A549 (cell line): ENCODE results near the gene UQCC2. TPM values are rescaled to one million over a fixed set of nuclear protein-coding genes. Genes with fewer than 3 reads are reported as not detected.

Experiments used
- ATAC-seq, 2 experiments: fragments of 200-7000 bp in 1 of 2; fragments of >200 bp in 1 of 2; cut with Nextera tagmentation in 1 of 2; cut with Tn5 transposase in 1 of 2; 3 replicates each; pipeline versions ENCODE4 v1.8.0 to v1.9.1; 2018 to 2020; ENCODE audit warnings: mild to moderate bottlenecking in 1 of 2, moderate library complexity in 1 of 2
- CTCF ChIA-PET: fragments of 300-600 bp; sonication (Branson Sonifier 250); formaldehyde crosslinking; extraction: SDS; loops from one replicate; lab custom pipeline; 2021; ENCODE audit warnings: antibody characterized with exemption, inconsistent platforms; lab: Yijun Ruan, JAX
- POLR2A ChIA-PET: fragments of 350-600 bp; formaldehyde crosslinking; extraction: SDS; loops from one replicate; lab custom pipeline; 2021; ENCODE audit warnings: antibody characterized with exemption, inconsistent platforms; lab: Yijun Ruan, JAX
- DNase-seq, 2 experiments: peaks; one replicate each; pipeline versions ENCODE4 v3.0.0 to v3.0.0-alpha.2; 2011 to 2016; ENCODE audit warnings: low read depth in 1 of 2, low spot score in 1 of 2
- FAIRE-seq: peaks from 2 replicates; lab custom pipeline; 2011; peaks lifted over from hg19 to GRCh38; lab: Jason Lieb, UNC
- H3K27ac ChIP-seq, 2 experiments: fragments of >200 bp; sonication (Bioruptor Twin); formaldehyde crosslinking; 3 replicates each; pipeline ENCODE4 v1.5.1; 2016 to 2017
- H3K4me1 ChIP-seq: fragments of >200 bp; sonication (Bioruptor Twin); formaldehyde crosslinking; 3 replicates; pipeline ENCODE4 v1.6.1; 2016
- H3K4me2 ChIP-seq: fragments of >200 bp; sonication (Bioruptor Twin); formaldehyde crosslinking; 3 replicates; pipeline ENCODE4 v1.6.1; 2016
- H3K4me3 ChIP-seq: fragments of >200 bp; sonication (Bioruptor Twin); formaldehyde crosslinking; 3 replicates; pipeline ENCODE4 v1.5.1; 2016
- H3K9me3 ChIP-seq: fragments of >200 bp; sonication (Bioruptor Twin); formaldehyde crosslinking; 3 replicates; pipeline ENCODE4 v1.6.1; 2016
- ATOH8 ChIP-seq: fragments of 250-450 bp; sonication (Bioruptor Pico); IDR thresholded peaks from 2 replicates; pipeline ENCODE4 v1.5.0; 2020; ENCODE audit warnings: low read depth, mild to moderate bottlenecking, moderate library complexity
- E2F6 ChIP-seq: IDR thresholded peaks from 2 replicates; pipeline ENCODE4 v1.6.1; 2012; ENCODE audit warnings: low read depth, borderline replicate concordance
- EHMT2 ChIP-seq: fragments of 200-600 bp; sonication (generic); IDR thresholded peaks from 2 replicates; pipeline ENCODE4 v1.6.1; 2016; ENCODE audit warnings: antibody characterized with exemption, low read depth, mild to moderate bottlenecking, moderate library complexity
- ELK1 ChIP-seq: fragments of 150-350 bp; IDR thresholded peaks from 2 replicates; pipeline ENCODE4 v1.6.1; 2014; ENCODE audit warnings: low read depth, mild to moderate bottlenecking, low read length
- ESRRA ChIP-seq: fragments of 150-350 bp; IDR thresholded peaks from 2 replicates; pipeline ENCODE4 v1.6.1; 2014; ENCODE audit warnings: mild to moderate bottlenecking, low read length, borderline replicate concordance
- FOXS1 ChIP-seq: fragments of 250-450 bp; sonication (Bioruptor Pico); IDR thresholded peaks from 2 replicates; pipeline ENCODE4 v1.5.0; 2020; ENCODE audit warnings: mild to moderate bottlenecking, moderate library complexity
- GATA3 ChIP-seq: IDR thresholded peaks from 2 replicates; pipeline ENCODE4 v1.6.1; 2012; ENCODE audit warnings: borderline replicate concordance
- HES2 ChIP-seq: fragments of >200 bp; sonication (Bioruptor Twin); formaldehyde crosslinking; IDR thresholded peaks from 2 replicates; pipeline ENCODE4 v1.6.1; 2016
- HOXA7 ChIP-seq: fragments of 250-450 bp; sonication (Bioruptor Pico); IDR thresholded peaks from 2 replicates; pipeline ENCODE4 v1.5.0; 2020; ENCODE audit warnings: mild to moderate bottlenecking, moderate library complexity
- HOXB13 ChIP-seq: fragments of 250-450 bp; sonication (Bioruptor Pico); IDR thresholded peaks from 2 replicates; pipeline ENCODE4 v1.5.0; 2020; ENCODE audit warnings: low read depth, mild to moderate bottlenecking, moderate library complexity
- JUN ChIP-seq, 2 experiments: fragments of >200 bp; sonication (Bioruptor Twin); formaldehyde crosslinking; IDR thresholded peaks; 2 replicates in 1 of 2; 3 replicates in 1 of 2; pipeline ENCODE4 v1.6.1; 2016 to 2017
- JUNB ChIP-seq: fragments of >200 bp; sonication (Bioruptor Twin); formaldehyde crosslinking; IDR thresholded peaks from 2 replicates; pipeline ENCODE4 v1.6.1; 2016
- KDM5A ChIP-seq: fragments of 200-600 bp; sonication (generic); IDR thresholded peaks from 2 replicates; pipeline ENCODE4 v1.6.1; 2016; ENCODE audit warnings: antibody characterized with exemption, mild to moderate bottlenecking
- MAZ ChIP-seq: fragments of 150-350 bp; IDR thresholded peaks from 2 replicates; pipeline ENCODE4 v1.6.1; 2014; ENCODE audit warnings: antibody characterized with exemption, low read depth, low read length, borderline replicate concordance
- MYC ChIP-seq: IDR thresholded peaks from 2 replicates; pipeline ENCODE4 v1.6.1; 2012; ENCODE audit warnings: mild to moderate bottlenecking, inconsistent platforms, low read length, improper control_type of control experiment, borderline replicate concordance
- PBX3 ChIP-seq: IDR thresholded peaks from 2 replicates; pipeline ENCODE4 v1.6.1; 2012
- POLR2A ChIP-seq: IDR thresholded peaks from 2 replicates; pipeline ENCODE4 v1.6.1; 2012; ENCODE audit warnings: mild to moderate bottlenecking, low read length
- SMC3 ChIP-seq: fragments of >200 bp; sonication (Bioruptor Twin); formaldehyde crosslinking; IDR thresholded peaks from 3 replicates; pipeline ENCODE4 v1.6.1; 2018; ENCODE audit warnings: inconsistent platforms
- TP53 ChIP-seq: fragments of 250-450 bp; sonication (Bioruptor Pico); IDR thresholded peaks from 2 replicates; pipeline ENCODE4 v1.5.0; 2021; ENCODE audit warnings: mild to moderate bottlenecking, moderate library complexity
- ZNF302 ChIP-seq: fragments of 250-450 bp; sonication (Bioruptor Pico); IDR thresholded peaks from 2 replicates; pipeline ENCODE4 v1.9.0; 2021; ENCODE audit warnings: inconsistent platforms, mild to moderate bottlenecking, moderate library complexity
- WGBS: methylation state at CpG from one replicate; pipeline ENCODE4 v1.1.6; 2017; ENCODE audit errors: missing lambda C conversion rate; 5-methylcytosine and 5-hydroxymethylcytosine counted together
- polyA plus RNA-seq, 4 experiments: library from polyadenylated mRNA; depleted of rRNA in 3 of 4; stranded (reverse); fragments of >200 nt; fragmentation: RNase III in 1 of 4; extraction: RNeasy Plus Mini Kit Qiagen cat#74134 plus additional on column Dnase treatment in 1 of 4; gene quantifications; 2 replicates in 3 of 4; 3 replicates in 1 of 4; pipeline ENCODE4 v1.2.3, GENCODE V29; 2011 to 2017
- TF ChIP-seq, protein P1 (sequence below): fragments of 200-600 bp; sonication (generic); IDR thresholded peaks from 2 replicates; pipeline ENCODE4 v1.6.1; 2016; ENCODE audit warnings: antibody characterized with exemption, mild to moderate bottlenecking, moderate library complexity
- TF ChIP-seq, protein P2 (sequence below): IDR thresholded peaks from 2 replicates; pipeline ENCODE4 v1.6.1; 2012

The UQCC2 gene
- polyA plus RNA-seq, 2 of the 4 experiments (the other 2 are of a cell fraction) = 65.5 to 82.0 TPM

DNA sequence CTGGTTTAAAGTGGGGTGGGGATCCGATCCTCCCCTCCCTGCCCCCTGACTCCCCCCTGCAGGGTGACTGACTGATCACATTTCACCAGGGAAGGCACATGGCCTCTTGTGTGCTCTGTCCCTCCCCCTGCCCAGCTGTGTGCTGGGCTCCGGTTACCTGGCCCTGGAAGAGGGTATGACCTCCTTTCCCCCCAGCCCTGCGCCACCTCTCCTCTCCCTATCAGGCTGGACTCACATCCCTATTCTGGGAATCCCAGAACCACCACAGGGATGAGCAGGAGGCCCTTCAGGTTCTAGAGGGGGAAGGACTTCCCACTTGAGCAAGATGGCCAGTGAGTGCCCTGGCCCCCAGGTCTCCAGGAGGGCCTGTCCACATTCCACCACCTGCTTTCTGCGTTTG is 37.3 kb upstream of the UQCC2 start:
- TF ChIP-seq ELK1 = no peak
- TF ChIP-seq HES2 = no peak
- no peak for TF ChIP-seq FOXS1 (CRISPR knock-in tag)
- no peak for TF ChIP-seq MAZ
- TF ChIP-seq HOXB13 (CRISPR knock-in tag) = no peak
- no peak for TF ChIP-seq JUN (IDR thresholded peaks at IDR 0.05)
- H3K4me1 ChIP-seq = peaks cover 27% of the 10 kb centered on the region
- 79% methylated on average over 4 of the region's 4 CpGs for WGBS
- no peak overlapping the region; a peak in 1 of 6 replicates for H3K27ac ChIP-seq
- FAIRE-seq (no peak), ATAC-seq (no peak), DNase-seq (no peak)
- H3K4me3 ChIP-seq = no peak overlapping the region
- ChIA-PET POLR2A (no interaction called here), CTCF (interaction anchor here (1.2 to 1.7 kb wide), 3 partner anchors 23 to 405 kb away, joined by 3 to 4 read pairs (median 4); no protein-coding TSS in a partner anchor)
- no peaks in the 10 kb centered on the region for H3K9me3 ChIP-seq
- H3K4me2 ChIP-seq = no peak overlapping the region

- Histone ChIP-seq H3K27ac (peak overlapping the region in 1 of 2 experiments; percentile 77; a peak in 2 of 6 replicates), H3K4me2 (no peak overlapping the region), H3K4me1 (peaks cover 27% of the 10 kb centered on the region), H3K4me3 (no peak overlapping the region), H3K9me3 (no peaks in the 10 kb centered on the region)
- ATAC-seq (no peak), FAIRE-seq (no peak), DNase-seq (no peak)
- TF ChIP-seq HOXA7 (CRISPR knock-in tag) = no peak
- no peak for TF ChIP-seq GATA3
- no peak for TF ChIP-seq E2F6
- TF ChIP-seq PBX3 = no peak
- no peak for TF ChIP-seq POLR2A
- no peak for TF ChIP-seq ZNF302 (CRISPR knock-in tag)
- TF ChIP-seq JUNB = no peak
- TF ChIP-seq MAZ = no peak
- no peak for TF ChIP-seq KDM5A
- TF ChIP-seq EHMT2 = no peak
- TF ChIP-seq ELK1 = no peak
- TF ChIP-seq, protein P1, sequence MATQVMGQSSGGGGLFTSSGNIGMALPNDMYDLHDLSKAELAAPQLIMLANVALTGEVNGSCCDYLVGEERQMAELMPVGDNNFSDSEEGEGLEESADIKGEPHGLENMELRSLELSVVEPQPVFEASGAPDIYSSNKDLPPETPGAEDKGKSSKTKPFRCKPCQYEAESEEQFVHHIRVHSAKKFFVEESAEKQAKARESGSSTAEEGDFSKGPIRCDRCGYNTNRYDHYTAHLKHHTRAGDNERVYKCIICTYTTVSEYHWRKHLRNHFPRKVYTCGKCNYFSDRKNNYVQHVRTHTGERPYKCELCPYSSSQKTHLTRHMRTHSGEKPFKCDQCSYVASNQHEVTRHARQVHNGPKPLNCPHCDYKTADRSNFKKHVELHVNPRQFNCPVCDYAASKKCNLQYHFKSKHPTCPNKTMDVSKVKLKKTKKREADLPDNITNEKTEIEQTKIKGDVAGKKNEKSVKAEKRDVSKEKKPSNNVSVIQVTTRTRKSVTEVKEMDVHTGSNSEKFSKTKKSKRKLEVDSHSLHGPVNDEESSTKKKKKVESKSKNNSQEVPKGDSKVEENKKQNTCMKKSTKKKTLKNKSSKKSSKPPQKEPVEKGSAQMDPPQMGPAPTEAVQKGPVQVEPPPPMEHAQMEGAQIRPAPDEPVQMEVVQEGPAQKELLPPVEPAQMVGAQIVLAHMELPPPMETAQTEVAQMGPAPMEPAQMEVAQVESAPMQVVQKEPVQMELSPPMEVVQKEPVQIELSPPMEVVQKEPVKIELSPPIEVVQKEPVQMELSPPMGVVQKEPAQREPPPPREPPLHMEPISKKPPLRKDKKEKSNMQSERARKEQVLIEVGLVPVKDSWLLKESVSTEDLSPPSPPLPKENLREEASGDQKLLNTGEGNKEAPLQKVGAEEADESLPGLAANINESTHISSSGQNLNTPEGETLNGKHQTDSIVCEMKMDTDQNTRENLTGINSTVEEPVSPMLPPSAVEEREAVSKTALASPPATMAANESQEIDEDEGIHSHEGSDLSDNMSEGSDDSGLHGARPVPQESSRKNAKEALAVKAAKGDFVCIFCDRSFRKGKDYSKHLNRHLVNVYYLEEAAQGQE = no peak
- no peak for TF ChIP-seq ESRRA
- no peak for TF ChIP-seq TP53 (CRISPR knock-in tag)
- TF ChIP-seq MYC = no peak
- no peak for TF ChIP-seq JUN (IDR thresholded peaks at IDR 0.05)
- no peak for TF ChIP-seq ATOH8
- TF ChIP-seq, protein P2, sequence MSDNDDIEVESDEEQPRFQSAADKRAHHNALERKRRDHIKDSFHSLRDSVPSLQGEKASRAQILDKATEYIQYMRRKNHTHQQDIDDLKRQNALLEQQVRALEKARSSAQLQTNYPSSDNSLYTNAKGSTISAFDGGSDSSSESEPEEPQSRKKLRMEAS = no peak
- TF ChIP-seq SMC3 = no peak
- 68% methylated on average over 5 of the region's 5 CpGs for WGBS
- CTCF ChIA-PET = interaction anchor here (1.3 to 5.6 kb wide), 4 partner anchors 15 to 406 kb away, joined by 3 to 80 read pairs (median 34); no protein-coding TSS in a partner anchor
- POLR2A ChIA-PET = interaction anchor here (1.1 kb wide), 1 partner anchor 36 kb away, joined by 4 read pairs; the partner anchor contains the start of gene UQCC2
These were observed 36.3 kb upstream of the UQCC2 start for GRCh38 chr6:33747823-33748222.
